Colonic mucosa (tissue), 4 donors: Measurements from ENCODE around the gene CDH4. TPM values are rescaled to one million over a fixed set of nuclear protein-coding genes. Genes with fewer than 3 reads are reported as not detected.

ENCODE experiments used
- DNase-seq: peaks from one replicate; pipeline ENCODE4 v3.0.0-alpha.2; 2020
- H3K27ac ChIP-seq: fragments of 200-600 bp; one replicate; pipeline ENCODE4 v1.8.0; 2021
- H3K27me3 ChIP-seq: fragments of 200-600 bp; one replicate; pipeline ENCODE4 v1.8.0; 2021
- H3K36me3 ChIP-seq: fragments of 200-600 bp; one replicate; pipeline ENCODE4 v1.8.0; 2021
- H3K4me1 ChIP-seq: fragments of 200-600 bp; one replicate; pipeline ENCODE4 v1.8.0; 2021; ENCODE audit warnings: mild to moderate bottlenecking
- H3K4me3 ChIP-seq: fragments of 200-600 bp; one replicate; pipeline ENCODE4 v1.8.0; 2021
- H3K9ac ChIP-seq, 2 donors: one replicate each; pipeline ENCODE4 v1.7.0; 2013; ENCODE audit warnings: control low read depth in 2 of 2, low read depth in 2 of 2, low read length in 2 of 2
- H3K9me3 ChIP-seq: fragments of 200-600 bp; one replicate; pipeline ENCODE4 v1.8.0; 2021
- CTCF ChIP-seq: fragments of 200-600 bp; IDR thresholded peaks from one replicate; pipeline ENCODE4 v1.8.0; 2022; ENCODE audit warnings: antibody characterized with exemption, mild to moderate bottlenecking
- intact Hi-C: fragments of 100-400 bp; cut with DNase I; formaldehyde crosslinking; loops from one replicate; pipeline ENCODE4 v1.14.1; 2022
- total RNA-seq, 2 donors: library from RNA; stranded (reverse); fragmentation: NEBNext Ultra II Directional in 1 of 2; extraction: Animal tissue kit (Norgen Biotek cat#: 25700) in 1 of 2; gene quantifications; one replicate each; pipeline ENCODE4 v1.2.1, GENCODE V29; 2021
- donor health status: healthy.
- donor health status: DM: no; HTN: no; CAD: no.
- donor health status: DM: no; HTN: no; CAD: no.

Gene CDH4
- total RNA-seq, 2 donors from 2014 or later = 0.08 TPM; not detected in 1

- DNase-seq = no peak
- no peaks in the 10 kb centered on the region for H3K4me1 ChIP-seq
- H3K27ac ChIP-seq = no peak overlapping the region
- no peak overlapping the region for H3K9ac ChIP-seq
- intact Hi-C loops = no loop called here
- H3K27me3 ChIP-seq = no peaks in the 10 kb centered on the region
- H3K4me3 ChIP-seq = no peak overlapping the region
- TF ChIP-seq CTCF = no peak
- no peaks in the 10 kb centered on the region for H3K9me3 ChIP-seq
- no peaks in the 10 kb centered on the region for H3K36me3 ChIP-seq
These were observed 343.2 kb downstream of the CDH4 start for GRCh38 chr20:61595216-61595615.

GRCh38 chr20:61596687-61597330, 344.7 kb downstream of the CDH4 start:
- DNase-seq = no peak
- Histone ChIP-seq H3K9ac (no peak overlapping the region), H3K4me1 (no peaks in the 10 kb centered on the region), H3K27me3 (no peaks in the 10 kb centered on the region), H3K27ac (no peak overlapping the region), H3K4me3 (no peak overlapping the region), H3K36me3 (no peaks in the 10 kb centered on the region), H3K9me3 (no peaks in the 10 kb centered on the region)
- no peak for TF ChIP-seq CTCF
- intact Hi-C loops = no loop called here

GRCh38 chr20:61597996-61598395, 345.9 kb downstream of the CDH4 start:
- H3K36me3 ChIP-seq = no peaks in the 10 kb centered on the region
- H3K9ac ChIP-seq = no peak overlapping the region
- H3K4me1 ChIP-seq = no peaks in the 10 kb centered on the region
- H3K27ac ChIP-seq = no peak overlapping the region
- DNase-seq = no peak
- no peaks in the 10 kb centered on the region for H3K9me3 ChIP-seq
- no peak for TF ChIP-seq CTCF
- no peak overlapping the region for H3K4me3 ChIP-seq
- H3K27me3 ChIP-seq = no peaks in the 10 kb centered on the region
- intact Hi-C loops = no loop called here

- Histone ChIP-seq H3K27ac (no peak overlapping the region), H3K27me3 (no peaks in the 10 kb centered on the region), H3K36me3 (no peaks in the 10 kb centered on the region), H3K4me3 (no peak overlapping the region), H3K9ac (no peak overlapping the region), H3K4me1 (no peaks in the 10 kb centered on the region), H3K9me3 (no peaks in the 10 kb centered on the region)
- no peak for TF ChIP-seq CTCF
- no peak for DNase-seq
- intact Hi-C loops = no loop called here
These were observed 346.5 kb downstream of the CDH4 start for GRCh38 chr20:61598586-61598985.

- intact Hi-C loops = no loop called here
- H3K36me3 ChIP-seq = no peaks in the 10 kb centered on the region
- no peak overlapping the region for H3K9ac ChIP-seq
- no peaks in the 10 kb centered on the region for H3K4me1 ChIP-seq
- H3K27me3 ChIP-seq = no peaks in the 10 kb centered on the region
- no peak overlapping the region for H3K4me3 ChIP-seq
- H3K27ac ChIP-seq = no peak overlapping the region
- no peaks in the 10 kb centered on the region for H3K9me3 ChIP-seq
- TF ChIP-seq CTCF = no peak
- DNase-seq = no peak
These were observed 347.0 kb downstream of the CDH4 start for GRCh38 chr20:61599061-61599531.
